Neural cell (in vitro differentiated cells): ENCODE measurements around the gene PDPN. TPM values are rescaled to one million over a fixed set of nuclear protein-coding genes. Genes with fewer than 3 reads are reported as not detected.

Experiments
- H2AFZ ChIP-seq: fragments of 200-600, 300-800 bp; sonication (generic), shearing (Covaris generic); 2 replicates; pipeline ENCODE4 v1.6.0; 2014; ENCODE audit warnings: low read depth, mild to moderate bottlenecking, antibody characterized with exemption, low read length, moderate library complexity
- H3F3A ChIP-seq: fragments of 200-600 bp; shearing (Covaris generic); 2 replicates; pipeline ENCODE4 v1.6.1; 2016; ENCODE audit warnings: mild to moderate bottlenecking, moderate library complexity, mixed read lengths, antibody characterized with exemption, low read length; ENCODE audit not compliant: insufficient read depth, poor library complexity, severe bottlenecking
- H3K27ac ChIP-seq: fragments of 200-600, 300-800 bp; sonication (generic), shearing (Covaris generic); 2 replicates; pipeline ENCODE4 v1.5.1; 2014; ENCODE audit warnings: mild to moderate bottlenecking, low read length, moderate library complexity
- H3K27me3 ChIP-seq: fragments of 300-800, 200-600 bp; sonication (generic), shearing (Covaris generic); 2 replicates; pipeline ENCODE4 v1.6.0; 2014; ENCODE audit warnings: mild to moderate bottlenecking, low read depth, low read length, moderate library complexity; ENCODE audit not compliant: insufficient read depth
- H3K36me3 ChIP-seq: fragments of 300-800, 200-600 bp; sonication (generic), shearing (Covaris generic); 2 replicates; pipeline ENCODE4 v1.5.1; 2014; ENCODE audit warnings: mild to moderate bottlenecking, antibody characterized with exemption, low read length, moderate library complexity; ENCODE audit not compliant: insufficient read depth
- H3K4me2 ChIP-seq: fragments of 300-800, 200-600 bp; sonication (generic), shearing (Covaris generic); 2 replicates; pipeline ENCODE4 v1.6.0; 2014; ENCODE audit warnings: mild to moderate bottlenecking, low read length
- H3K4me3 ChIP-seq: fragments of 300-800, 200-600 bp; sonication (generic), shearing (Covaris generic); 2 replicates; pipeline ENCODE4 v1.5.1; 2014; ENCODE audit warnings: mild to moderate bottlenecking, low read length, moderate library complexity
- H3K79me2 ChIP-seq: fragments of 200-600 bp; shearing (Covaris generic); replicated peaks from 2 replicates; pipeline ENCODE4 v1.6.0; 2014; ENCODE audit warnings: mild to moderate bottlenecking, low read length, moderate library complexity; ENCODE audit not compliant: insufficient read depth
- H3K9ac ChIP-seq: fragments of 300-800, 200-600 bp; sonication (generic), shearing (Covaris generic); 2 replicates; pipeline ENCODE4 v1.6.1; 2016; ENCODE audit warnings: mild to moderate bottlenecking, low read length, mixed read lengths
- H3K9me2 ChIP-seq: fragments of 200-600 bp; shearing (Covaris generic); 2 replicates; pipeline ENCODE4 v1.6.1; 2016; ENCODE audit warnings: mild to moderate bottlenecking, low read length, mixed read lengths; ENCODE audit not compliant: insufficient read depth
- H3K9me3 ChIP-seq: fragments of 200-600, 300-800 bp; sonication (generic), shearing (Covaris generic); 2 replicates; pipeline ENCODE4 v1.6.1; 2016; ENCODE audit warnings: mild to moderate bottlenecking, mixed run types, low read length, moderate library complexity, mixed read lengths
- H4K20me1 ChIP-seq: fragments of 200-600 bp; shearing (Covaris generic); 2 replicates; pipeline ENCODE4 v1.6.1; 2016; ENCODE audit warnings: mild to moderate bottlenecking, mixed run types; ENCODE audit not compliant: insufficient read depth
- EP300 ChIP-seq: fragments of 450-650 bp; conservative IDR thresholded peaks from 2 replicates; pipeline ENCODE4 v1.6.1; 2014; ENCODE audit warnings: antibody characterized with exemption, mild to moderate bottlenecking, moderate library complexity; ENCODE audit not compliant: poor library complexity, severe bottlenecking
- EZH2 ChIP-seq: fragments of 200-600, 300-800 bp; shearing (Covaris generic), sonication (generic); IDR thresholded peaks from 2 replicates; pipeline ENCODE4 v1.6.1; 2014; ENCODE audit warnings: antibody characterized with exemption, low read length, borderline replicate concordance, mild to moderate bottlenecking; ENCODE audit not compliant: insufficient read depth, poor library complexity, severe bottlenecking
- MXI1 ChIP-seq: fragments of 450-650 bp; conservative IDR thresholded peaks from 2 replicates; pipeline ENCODE4 v1.6.1; 2014; ENCODE audit warnings: antibody characterized with exemption, mild to moderate bottlenecking; ENCODE audit not compliant: poor library complexity, severe bottlenecking
- POLR2AphosphoS5 ChIP-seq: IDR thresholded peaks from 2 replicates; pipeline ENCODE4 v1.6.1; 2012
- RAD21 ChIP-seq: fragments of 450-650 bp; conservative IDR thresholded peaks from 2 replicates; pipeline ENCODE4 v1.6.1; 2014; ENCODE audit warnings: antibody characterized with exemption, mild to moderate bottlenecking, moderate library complexity
- SMC3 ChIP-seq: fragments of 450-650 bp; conservative IDR thresholded peaks from 2 replicates; pipeline ENCODE4 v1.6.1; 2014; ENCODE audit warnings: antibody characterized with exemption, mild to moderate bottlenecking, moderate library complexity; ENCODE audit not compliant: poor library complexity
- TAF1 ChIP-seq: IDR thresholded peaks from 2 replicates; pipeline ENCODE4 v1.6.1; 2012; ENCODE audit warnings: low read depth
- polyA plus RNA-seq: library from polyadenylated mRNA; depleted of rRNA; stranded (reverse); fragments of >200 nt; gene quantifications from 2 replicates; pipeline ENCODE4 v1.2.3, GENCODE V29; 2014
- TF ChIP-seq, protein P1 (sequence below): fragments of 450-650 bp; IDR thresholded peaks from 2 replicates; pipeline ENCODE4 v1.5.1; 2014; ENCODE audit warnings: antibody characterized with exemption, mild to moderate bottlenecking, moderate library complexity; ENCODE audit not compliant: poor library complexity, severe bottlenecking
- TF ChIP-seq, protein P2 (sequence below): IDR thresholded peaks from 2 replicates; pipeline ENCODE4 v1.6.1; 2012; ENCODE audit warnings: borderline replicate concordance

The PDPN gene
- polyA plus RNA-seq, 1 donor from 2014 or later = 0.63 TPM

DNA sequence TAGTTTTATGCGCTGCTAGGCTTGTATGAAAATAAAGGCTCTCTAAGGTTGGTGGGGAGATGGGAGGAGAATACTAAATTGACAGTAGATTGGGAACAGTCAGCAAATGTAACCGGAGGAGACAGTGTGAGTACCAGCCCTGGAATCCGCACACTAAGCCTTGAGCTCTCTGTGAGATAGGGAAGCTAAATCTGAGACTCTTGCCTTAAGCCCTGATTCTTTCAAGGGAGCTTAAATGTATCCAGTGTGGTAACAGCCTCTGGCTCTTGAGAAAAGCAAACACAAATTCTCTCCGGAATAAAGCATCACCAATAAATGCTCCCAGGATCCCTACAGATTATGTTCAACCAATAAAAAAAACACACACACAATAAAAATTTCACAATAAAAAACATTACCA lies 33.0 kb upstream of the PDPN start:
- Histone ChIP-seq H3K4me3 (no peak overlapping the region), H4K20me1 (no peaks in the 10 kb centered on the region), H3K36me3 (no peaks in the 10 kb centered on the region), H3K27ac (no peak overlapping the region), H3K9me3 (no peaks in the 10 kb centered on the region), H3K9me2 (no peaks in the 10 kb centered on the region), H2AFZ (no peak overlapping the region), H3K4me2 (no peak overlapping the region), H3K27me3 (no peaks in the 10 kb centered on the region), H3K79me2 (no peaks in the 10 kb centered on the region), H3K9ac (no peak overlapping the region), H3F3A (no peaks in the 10 kb centered on the region)
- TF ChIP-seq POLR2AphosphoS5 (no peak), EP300 (no peak), RAD21 (no peak), TAF1 (no peak), EZH2 (no peak), SMC3 (no peak), MXI1 (no peak)
- TF ChIP-seq, protein P1, sequence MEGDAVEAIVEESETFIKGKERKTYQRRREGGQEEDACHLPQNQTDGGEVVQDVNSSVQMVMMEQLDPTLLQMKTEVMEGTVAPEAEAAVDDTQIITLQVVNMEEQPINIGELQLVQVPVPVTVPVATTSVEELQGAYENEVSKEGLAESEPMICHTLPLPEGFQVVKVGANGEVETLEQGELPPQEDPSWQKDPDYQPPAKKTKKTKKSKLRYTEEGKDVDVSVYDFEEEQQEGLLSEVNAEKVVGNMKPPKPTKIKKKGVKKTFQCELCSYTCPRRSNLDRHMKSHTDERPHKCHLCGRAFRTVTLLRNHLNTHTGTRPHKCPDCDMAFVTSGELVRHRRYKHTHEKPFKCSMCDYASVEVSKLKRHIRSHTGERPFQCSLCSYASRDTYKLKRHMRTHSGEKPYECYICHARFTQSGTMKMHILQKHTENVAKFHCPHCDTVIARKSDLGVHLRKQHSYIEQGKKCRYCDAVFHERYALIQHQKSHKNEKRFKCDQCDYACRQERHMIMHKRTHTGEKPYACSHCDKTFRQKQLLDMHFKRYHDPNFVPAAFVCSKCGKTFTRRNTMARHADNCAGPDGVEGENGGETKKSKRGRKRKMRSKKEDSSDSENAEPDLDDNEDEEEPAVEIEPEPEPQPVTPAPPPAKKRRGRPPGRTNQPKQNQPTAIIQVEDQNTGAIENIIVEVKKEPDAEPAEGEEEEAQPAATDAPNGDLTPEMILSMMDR = no peak
- TF ChIP-seq, protein P2, sequence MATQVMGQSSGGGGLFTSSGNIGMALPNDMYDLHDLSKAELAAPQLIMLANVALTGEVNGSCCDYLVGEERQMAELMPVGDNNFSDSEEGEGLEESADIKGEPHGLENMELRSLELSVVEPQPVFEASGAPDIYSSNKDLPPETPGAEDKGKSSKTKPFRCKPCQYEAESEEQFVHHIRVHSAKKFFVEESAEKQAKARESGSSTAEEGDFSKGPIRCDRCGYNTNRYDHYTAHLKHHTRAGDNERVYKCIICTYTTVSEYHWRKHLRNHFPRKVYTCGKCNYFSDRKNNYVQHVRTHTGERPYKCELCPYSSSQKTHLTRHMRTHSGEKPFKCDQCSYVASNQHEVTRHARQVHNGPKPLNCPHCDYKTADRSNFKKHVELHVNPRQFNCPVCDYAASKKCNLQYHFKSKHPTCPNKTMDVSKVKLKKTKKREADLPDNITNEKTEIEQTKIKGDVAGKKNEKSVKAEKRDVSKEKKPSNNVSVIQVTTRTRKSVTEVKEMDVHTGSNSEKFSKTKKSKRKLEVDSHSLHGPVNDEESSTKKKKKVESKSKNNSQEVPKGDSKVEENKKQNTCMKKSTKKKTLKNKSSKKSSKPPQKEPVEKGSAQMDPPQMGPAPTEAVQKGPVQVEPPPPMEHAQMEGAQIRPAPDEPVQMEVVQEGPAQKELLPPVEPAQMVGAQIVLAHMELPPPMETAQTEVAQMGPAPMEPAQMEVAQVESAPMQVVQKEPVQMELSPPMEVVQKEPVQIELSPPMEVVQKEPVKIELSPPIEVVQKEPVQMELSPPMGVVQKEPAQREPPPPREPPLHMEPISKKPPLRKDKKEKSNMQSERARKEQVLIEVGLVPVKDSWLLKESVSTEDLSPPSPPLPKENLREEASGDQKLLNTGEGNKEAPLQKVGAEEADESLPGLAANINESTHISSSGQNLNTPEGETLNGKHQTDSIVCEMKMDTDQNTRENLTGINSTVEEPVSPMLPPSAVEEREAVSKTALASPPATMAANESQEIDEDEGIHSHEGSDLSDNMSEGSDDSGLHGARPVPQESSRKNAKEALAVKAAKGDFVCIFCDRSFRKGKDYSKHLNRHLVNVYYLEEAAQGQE = no peak

DNA sequence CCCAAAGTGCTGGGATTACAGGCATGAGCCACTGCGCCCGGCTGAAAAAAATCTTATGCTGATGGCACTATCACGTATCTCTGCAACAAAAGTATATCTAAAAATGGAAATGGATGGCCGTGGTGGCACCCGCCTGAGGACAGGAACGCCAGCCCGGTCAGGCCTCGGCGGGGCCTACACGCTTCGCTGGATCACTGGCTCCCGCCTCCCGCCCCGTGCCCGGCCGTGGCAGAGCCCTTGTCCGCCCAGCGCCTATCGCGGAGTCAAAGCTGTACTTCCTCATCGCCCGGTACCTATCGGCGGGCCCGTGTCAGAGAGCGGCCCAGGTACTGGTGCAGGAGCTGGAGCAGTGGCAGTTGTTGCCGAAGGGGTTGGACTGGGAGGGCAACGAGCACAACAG lies 28.8 kb upstream of the PDPN start:
- Histone ChIP-seq H3K4me3 (no peak overlapping the region), H3F3A (no peaks in the 10 kb centered on the region), H3K79me2 (no peaks in the 10 kb centered on the region), H3K4me2 (no peak overlapping the region), H2AFZ (no peak overlapping the region), H3K27ac (no peak overlapping the region), H3K36me3 (no peaks in the 10 kb centered on the region), H3K9me2 (no peaks in the 10 kb centered on the region), H3K9me3 (no peaks in the 10 kb centered on the region), H3K9ac (no peak overlapping the region), H4K20me1 (no peaks in the 10 kb centered on the region), H3K27me3 (no peaks in the 10 kb centered on the region)
- TF ChIP-seq TAF1 (no peak), EZH2 (no peak), POLR2AphosphoS5 (no peak), EP300 (no peak), MXI1 (no peak), SMC3 (no peak), RAD21 (no peak)
- TF ChIP-seq, protein P2 = no peak
- TF ChIP-seq, protein P1 = no peak
